Measurements from ENCODE around the gene LIN37.
"Not testable (repeated sequence)": the region's sequence is repeated elsewhere in the genome, so short reads cannot be mapped to it uniquely, and the experiment has no call there.

The LIN37 gene

DNA sequence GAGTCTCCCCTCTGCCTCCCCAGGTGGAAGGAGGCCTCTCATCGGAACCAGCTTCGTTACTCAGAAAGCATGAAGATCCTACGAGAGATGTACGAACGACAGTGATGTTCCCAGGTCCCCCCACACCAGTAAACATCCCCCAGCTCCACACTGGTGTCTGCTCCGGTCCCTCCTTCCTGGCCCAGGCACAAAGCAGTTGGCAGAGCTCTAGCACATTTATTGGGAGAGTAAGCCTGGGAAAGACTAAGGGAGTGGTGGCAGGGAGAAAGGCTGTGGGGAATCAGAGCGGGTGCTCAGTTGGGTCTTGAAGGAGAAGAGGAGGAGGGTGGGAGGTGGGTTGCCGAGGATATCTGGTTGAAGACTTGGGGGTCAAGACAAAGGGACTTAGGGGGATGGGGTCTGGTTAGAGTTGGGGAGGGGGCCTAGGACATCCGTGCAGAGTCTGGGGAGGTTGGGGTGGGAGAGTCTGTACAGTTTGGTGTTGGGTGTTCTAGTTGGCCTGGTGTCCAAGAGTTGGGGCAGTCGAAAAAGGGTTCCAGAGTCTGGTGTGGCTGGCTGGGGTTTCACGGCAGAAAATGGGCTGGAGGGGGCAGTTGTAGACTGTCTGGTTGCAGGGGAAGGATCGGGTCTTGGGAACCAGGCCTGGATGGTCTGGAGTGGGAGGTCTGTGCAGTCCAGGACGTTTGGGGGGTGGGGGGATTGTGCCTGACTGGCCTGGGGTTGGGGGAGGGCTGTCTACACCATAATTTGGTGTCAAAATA, 6.2 kb downstream of the LIN37 start:
- no peak for DNase-seq

GRCh38 chr19:35755131-35755549, 6.8 kb downstream of the LIN37 start:
- no peak for DNase-seq

DNA sequence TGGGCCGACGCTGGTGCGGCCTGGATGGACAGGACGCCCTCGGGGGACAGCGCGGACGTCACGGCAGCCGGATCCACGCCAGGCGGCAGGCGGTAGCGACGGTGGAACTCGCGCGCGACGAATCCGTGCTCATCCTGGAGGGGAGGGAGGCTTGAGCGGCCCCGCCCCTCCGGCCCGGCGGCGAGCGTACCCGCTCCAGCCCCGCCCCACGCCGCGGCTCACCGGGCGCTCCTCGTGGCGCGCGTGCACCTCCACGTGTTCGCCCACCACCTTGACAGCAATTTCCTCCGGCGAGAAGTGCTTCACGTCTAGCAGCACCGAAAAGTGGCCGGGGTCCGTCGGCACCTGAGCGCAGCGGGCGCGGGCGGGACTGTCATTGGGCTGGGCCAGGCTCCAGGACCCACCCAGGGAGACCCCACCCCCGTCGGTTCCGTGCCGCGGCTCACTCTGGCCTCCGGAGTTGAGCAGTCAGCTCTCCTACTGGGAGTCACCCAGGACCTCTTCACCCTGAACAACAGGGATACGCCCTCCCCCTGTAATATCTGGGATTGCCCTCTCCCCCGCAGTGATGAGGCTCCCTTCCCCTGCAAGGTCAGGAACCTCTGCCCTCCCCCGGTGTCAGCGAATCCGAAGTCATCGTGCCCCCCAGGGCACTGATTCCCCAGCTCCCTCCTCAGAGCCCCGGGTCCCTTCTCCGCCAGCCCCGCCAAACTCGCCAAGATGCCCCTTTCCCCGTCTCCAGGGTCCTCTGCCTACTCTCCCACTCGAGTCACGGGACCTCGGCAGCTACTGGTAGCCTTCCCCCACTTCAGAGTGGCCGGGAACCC, 7.4 kb downstream of the LIN37 start:
- DNase-seq = peak; percentile 38

- no peak for DNase-seq
Observed at GRCh38 chr19:35756377-35757230, 8.2 kb downstream of the LIN37 start, which contains the start of gene HSPB6. HSPB6 (minus strand) TSS chr19:35757029; CDS start chr19:35757008, 21 bp downstream.

- no peak for DNase-seq
Observed at GRCh38 chr19:35757231-35757748, 8.9 kb downstream of the LIN37 start.

DNA sequence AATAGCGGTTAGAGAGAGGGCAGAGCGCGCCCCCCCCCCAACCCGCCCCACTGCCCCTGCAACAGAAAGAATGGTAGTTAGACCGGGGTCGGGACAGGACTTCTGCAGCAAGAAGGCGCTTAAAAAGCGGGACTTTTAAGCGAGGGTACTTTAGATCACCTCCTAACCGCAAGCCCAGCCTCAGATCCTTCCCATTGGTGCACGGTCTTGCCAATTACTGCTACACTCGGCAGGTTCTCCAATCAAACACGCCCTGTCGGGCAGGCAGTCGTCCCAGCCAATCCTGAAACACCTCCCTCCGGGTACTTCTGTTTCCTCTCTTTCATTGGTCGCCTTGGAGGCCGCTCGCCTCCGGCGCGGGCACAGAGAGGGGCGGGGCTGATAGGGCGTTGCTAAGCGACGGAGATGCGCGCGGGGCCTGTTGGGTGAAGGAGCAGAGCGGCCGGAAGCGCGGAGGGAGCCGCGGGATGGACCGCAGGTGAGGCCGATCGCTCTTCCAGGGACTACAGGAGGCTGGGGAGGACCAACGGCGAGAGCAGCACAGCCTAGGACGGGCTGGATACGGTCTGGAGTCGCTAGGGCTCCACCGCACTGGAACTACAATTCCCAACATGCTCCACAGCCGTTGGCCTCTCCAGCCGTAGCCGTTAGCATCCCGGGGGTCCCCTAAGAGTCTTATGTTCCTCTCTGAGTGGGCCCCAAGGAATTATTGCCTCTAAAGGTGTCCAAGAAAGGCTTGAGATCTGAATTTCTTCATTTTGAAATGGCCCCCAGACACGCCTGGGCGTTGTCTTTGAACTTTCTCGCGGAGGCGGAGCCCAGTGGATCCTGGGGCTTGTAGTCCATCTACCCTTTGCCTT, 9.6 kb downstream of the LIN37 start, which contains the start of gene PROSER3:
Gene PROSER3, plus strand, starts transcription at position 428 of the 860 bp plus-strand sequence. Its CDS starts 40 bp downstream, at position 468.
- DNase-seq = peak; percentile 95

GRCh38 chr19:35759697-35760096, 11.3 kb downstream of the LIN37 start:
- no peak for DNase-seq

DNA sequence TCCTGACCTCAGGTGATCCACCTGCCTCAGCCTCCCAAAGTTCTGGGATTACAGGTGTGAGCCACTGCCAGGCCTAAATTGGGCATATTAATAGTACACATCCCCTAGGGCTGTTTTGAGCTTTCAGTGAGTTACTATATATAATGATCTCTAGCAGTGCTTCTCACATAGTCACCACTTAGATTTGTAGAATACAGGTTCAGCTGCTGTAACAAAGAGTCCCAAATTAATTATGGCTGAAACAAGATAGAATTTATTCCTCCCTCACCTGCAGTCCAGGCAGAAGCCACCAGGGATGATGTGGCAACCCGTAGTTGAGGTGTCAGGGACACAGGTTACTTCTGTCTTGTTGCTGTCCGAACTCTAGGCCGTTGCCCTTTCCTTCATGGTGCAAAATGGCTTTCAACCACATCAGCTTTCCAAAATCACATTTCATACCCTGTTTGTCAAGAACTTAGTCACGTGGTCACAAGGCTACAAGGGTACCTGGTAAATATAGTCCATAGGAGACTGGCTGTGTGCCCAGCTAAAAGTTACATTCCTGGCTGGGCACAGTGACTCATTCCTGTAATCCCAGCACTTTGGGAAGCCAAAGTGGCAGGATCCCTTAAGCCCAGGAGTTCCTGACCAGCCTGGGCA, 12.5 kb downstream of the LIN37 start:
- DNase-seq = no peak

GRCh38 chr19:35764432-35765315, 16.3 kb downstream of the LIN37 start:
- DNase-seq = no peak

GRCh38 chr19:35766571-35767104, 18.3 kb downstream of the LIN37 start:
- DNase-seq = no peak

DNA sequence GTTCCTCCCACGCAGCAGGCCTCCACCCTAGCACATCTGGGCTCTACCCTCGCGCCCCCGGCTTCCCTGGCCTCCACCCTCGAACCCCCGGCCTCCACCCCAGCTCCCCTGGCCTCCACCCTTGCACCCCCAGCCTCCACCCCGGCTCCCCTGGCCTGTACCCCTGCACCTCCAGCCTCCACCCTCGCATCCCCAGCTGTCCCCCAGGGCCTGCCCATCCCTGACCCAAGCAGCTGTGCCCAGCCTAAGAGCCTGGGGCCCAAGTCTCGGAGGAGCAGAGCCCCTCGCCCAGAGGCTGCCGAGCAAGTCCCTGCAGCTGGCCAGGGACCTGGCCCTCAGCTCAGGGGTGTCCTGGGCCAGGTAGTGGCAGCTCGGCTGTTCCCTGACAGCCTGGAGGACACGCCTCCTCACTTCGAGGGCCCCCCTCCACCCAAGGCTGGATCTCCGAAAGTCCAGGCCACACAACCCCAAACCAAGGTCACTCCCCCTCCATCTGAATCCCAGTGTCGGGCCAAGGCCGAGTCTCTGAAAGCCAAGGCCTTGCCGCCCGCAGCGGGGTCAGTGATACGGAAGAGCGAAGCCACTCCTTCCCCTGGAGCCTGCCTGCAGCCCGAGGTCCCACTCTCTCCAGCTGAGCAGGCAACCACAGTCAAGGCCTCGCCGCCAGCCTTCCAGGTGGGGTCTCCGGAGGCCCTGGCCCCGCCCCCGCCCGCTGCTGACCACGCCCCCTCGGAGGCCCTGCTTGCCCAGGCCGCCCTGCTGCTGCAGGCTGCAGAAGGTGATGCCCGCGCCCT, 19.1 kb downstream of the LIN37 start:
- DNase-seq = no peak

DNA sequence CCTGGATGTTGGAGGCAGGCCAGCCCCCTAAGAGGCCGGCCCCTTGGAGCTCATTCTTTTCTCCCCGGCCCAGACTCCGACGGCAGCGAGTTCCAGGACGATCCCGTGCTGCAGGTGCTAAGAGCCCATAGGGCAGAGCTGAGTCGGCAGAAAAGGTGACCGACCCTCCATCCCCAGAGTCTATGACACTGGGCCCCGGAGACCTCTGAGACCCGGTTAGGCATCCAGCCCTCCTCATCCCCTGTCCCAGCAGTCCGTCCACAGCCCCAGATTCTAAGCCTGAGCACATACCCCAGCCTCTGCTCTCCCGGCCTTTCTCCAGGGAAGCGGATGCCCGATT, 19.7 kb downstream of the LIN37 start:
- no peak for DNase-seq

- not testable (repeated sequence) for DNase-seq
Observed at GRCh38 chr19:35772362-35772761, 24.0 kb downstream of the LIN37 start.

- no peak for DNase-seq
Observed at GRCh38 chr19:35773020-35773806, 24.8 kb downstream of the LIN37 start.

DNA sequence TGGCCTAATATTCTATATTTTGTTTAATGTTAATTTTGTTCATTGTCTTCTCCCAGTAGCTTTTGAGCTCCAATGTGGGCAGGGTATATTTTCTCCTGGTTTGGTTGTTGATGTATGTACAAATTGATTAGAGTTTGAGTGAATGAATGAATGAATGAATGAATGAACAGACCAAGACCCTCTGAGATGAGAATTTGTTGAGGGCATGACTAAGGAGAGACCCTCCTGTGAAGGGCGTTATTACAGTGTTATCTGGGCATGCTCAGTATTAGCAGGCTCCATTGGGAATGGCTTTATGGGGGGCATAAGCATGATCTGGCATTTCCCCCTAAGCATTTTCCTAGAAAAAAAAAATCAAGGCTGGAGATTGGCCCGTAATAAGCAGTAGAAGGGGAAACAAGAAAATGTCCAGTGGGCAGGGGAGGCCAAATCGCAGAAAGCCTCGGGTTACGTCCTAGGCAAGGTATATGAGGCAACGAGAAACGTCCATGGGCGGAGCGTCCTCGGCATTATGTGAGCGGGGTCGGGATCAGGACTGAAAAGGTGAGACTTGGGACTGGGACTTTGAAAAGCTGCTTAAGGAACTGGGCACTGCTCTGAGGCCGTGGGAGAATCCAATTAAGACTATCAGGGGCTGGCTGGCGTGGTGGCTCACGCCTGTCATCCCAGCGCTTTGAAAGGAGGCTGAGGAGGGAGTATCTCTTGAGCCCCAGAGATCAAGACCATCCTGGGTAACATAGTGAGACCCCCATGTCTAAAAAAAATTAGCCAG, 26.1 kb downstream of the LIN37 start:
- no peak for DNase-seq

GRCh38 chr19:35775046-35775297, 26.6 kb downstream of the LIN37 start:
- no peak for DNase-seq

- DNase-seq = peak; percentile 98
Observed at GRCh38 chr19:35775298-35776101, 27.1 kb downstream of the LIN37 start, which contains the start of gene ARHGAP33. ARHGAP33 (plus strand) TSS chr19:35775564; CDS start chr19:35775659, 95 bp downstream.
